ENCODE measurements around the gene MYT1. TPM values are rescaled to one million over a fixed set of nuclear protein-coding genes. Genes with fewer than 3 reads are reported as not detected.

MYT1 gene
- total and polyA plus RNA-seq, 5 experiments from 2014 or later: not detected

DNA sequence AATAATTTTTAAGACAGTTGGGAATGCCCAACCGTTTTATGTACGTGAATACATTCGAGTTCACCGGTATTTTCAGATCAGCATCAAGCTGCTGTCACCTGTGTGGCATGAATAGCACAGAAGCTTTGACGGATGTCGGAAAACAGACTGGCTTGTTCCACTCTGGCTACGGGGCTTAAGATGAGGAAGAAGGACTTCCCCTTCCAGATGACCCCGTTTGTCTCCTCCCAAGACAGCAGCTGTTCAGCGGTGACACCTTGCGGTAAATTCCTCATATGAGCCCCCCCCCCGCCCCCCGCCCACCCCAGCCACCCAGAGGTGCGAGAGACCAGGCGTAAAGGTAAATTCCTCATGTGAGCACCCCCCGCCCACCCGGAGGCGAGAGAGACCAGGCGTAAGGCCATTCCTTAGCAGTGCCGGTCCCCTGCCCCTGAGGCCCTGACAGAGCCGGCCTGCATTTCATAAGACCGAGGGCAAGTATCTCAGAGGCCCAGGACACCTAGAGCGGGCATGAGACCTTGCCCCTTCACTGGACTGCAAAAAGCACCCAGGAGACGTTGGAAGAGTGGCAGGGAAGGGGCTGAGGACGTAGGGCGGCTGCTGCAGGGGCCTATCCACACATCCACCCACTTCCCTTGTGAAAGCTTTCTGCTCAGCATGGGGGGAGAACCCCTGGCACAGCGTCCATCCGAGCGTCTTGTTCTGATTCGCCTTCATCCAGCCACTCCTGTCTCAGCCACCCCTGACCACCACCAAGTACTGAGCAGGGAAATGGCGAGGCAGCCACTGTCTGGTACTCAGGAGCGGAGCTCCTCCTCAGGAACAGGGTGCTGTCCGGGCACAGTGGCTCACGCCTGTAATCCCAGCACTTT is 84.0 kb downstream of the MYT1 start:
- ATAC-seq (no peak), DNase-seq (no peak)
- Mint-ChIP-seq H3K36me3 (no peaks in the 10 kb centered on the region), H3K27me3 (peaks cover 3 to 23% (median 13%) of the 10 kb centered on the region in 5 donors), H3K4me1 (peaks cover 0 to 15% (median 8%) of the 10 kb centered on the region in 4 donors), H3K27ac (no peak overlapping the region), H3K9me3 (no peaks in the 10 kb centered on the region), H3K4me3 (no peak overlapping the region)
- POLR2A ChIA-PET: interaction anchor here (1.3 kb wide), 1 partner anchor 8 kb away, joined by 3 read pairs; the partner anchor contains the start of gene PCMTD2

DNA sequence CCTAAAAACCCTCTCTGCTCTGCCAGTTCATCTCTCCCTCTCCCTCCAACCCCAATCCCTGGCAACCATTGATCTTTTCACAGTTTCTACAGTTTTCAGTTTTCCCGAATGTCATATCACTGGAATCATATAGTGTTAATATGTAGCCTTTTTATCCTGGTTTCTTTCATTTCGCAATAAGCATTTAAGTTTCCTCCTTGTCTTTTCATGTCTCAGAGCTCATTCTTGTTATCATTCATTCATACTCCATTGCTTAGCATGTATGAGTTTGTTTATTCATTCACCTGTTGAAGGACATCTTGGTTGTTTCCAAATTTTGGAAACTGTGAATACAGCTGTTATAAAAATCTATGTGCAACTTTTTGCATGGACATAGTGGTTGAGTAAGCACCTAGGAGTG is 85.8 kb downstream of the MYT1 start:
- POLR2A ChIA-PET: no interaction called here
- Mint-ChIP-seq H3K4me1 (peaks cover 8 to 16% (median 12%) of the 10 kb centered on the region in 4 donors), H3K9me3 (no peaks in the 10 kb centered on the region), H3K36me3 (no peaks in the 10 kb centered on the region), H3K27ac (peak overlapping the region in 1 of 10 donors; percentile 35), H3K4me3 (no peak overlapping the region), H3K27me3 (peaks cover 1 to 23% (median 13%) of the 10 kb centered on the region in 5 donors)
- ATAC-seq (no peak), DNase-seq (no peak)

DNA sequence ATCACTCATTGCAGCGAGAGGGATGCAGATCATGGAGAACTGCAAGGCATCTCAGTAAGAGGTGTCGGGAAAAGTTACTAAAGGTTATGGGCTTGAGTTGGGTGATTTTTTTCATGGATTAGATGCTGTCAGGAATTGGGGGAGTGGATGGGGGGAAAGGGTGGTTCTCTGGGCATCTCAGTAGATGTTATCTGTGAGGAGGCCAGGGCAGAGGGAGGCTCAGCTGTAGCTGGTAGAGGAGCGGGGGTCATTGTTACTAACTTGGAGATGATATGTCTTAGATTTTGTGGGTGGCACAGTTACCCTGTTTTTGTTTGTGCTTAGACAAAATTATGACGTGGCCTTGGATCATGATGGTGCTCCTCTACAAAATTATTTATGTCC is 88.7 kb downstream of the MYT1 start:
- Mint-ChIP-seq H3K9me3 (no peaks in the 10 kb centered on the region), H3K4me3 (peak overlapping the region in 1 of 10 donors; percentile 37), H3K36me3 (no peaks in the 10 kb centered on the region), H3K27me3 (peaks cover 0 to 12% (median 5%) of the 10 kb centered on the region in 5 donors), H3K4me1 (peaks cover 19 to 33% (median 31%) of the 10 kb centered on the region in 4 donors), H3K27ac (peak overlapping the region in 3 of 10 donors; percentile 19 to 79 (median 25))
- POLR2A ChIA-PET: no interaction called here
- ATAC-seq: no peak
- no peak for DNase-seq

DNA sequence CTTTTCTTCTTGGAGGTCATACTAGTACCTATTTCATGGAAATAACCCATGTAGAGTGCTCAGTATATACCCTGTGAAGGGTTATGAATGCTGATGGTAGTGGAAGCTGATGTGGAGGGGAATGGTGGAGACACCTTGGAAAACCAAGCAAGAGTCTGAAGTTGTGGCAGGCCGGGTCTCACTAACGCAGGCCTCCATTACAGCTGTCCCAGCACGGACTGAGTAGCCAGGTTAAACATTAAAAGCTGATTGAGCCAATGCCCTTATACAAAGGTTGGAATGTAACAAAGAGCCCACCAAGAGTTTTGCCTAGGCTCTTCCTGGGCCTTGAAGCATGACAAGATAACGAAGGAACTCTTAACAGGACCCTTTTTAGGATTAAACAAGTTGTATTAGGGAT is 89.2 kb downstream of the MYT1 start:
- ATAC-seq (no peak), DNase-seq (no peak)
- Mint-ChIP-seq H3K27ac (peak overlapping the region in 2 of 10 donors; percentile 43 to 86), H3K4me3 (peak overlapping the region in 3 of 10 donors; percentile 15 to 95 (median 83)), H3K9me3 (no peaks in the 10 kb centered on the region), H3K4me1 (peaks cover 20 to 38% (median 35%) of the 10 kb centered on the region in 4 donors), H3K36me3 (no peaks in the 10 kb centered on the region), H3K27me3 (peaks cover 0 to 12% (median 5%) of the 10 kb centered on the region in 5 donors)
- POLR2A ChIA-PET: interaction anchor here (1.2 kb wide), 1 partner anchor 13 kb away, joined by 3 read pairs; no protein-coding TSS in a partner anchor

DNA sequence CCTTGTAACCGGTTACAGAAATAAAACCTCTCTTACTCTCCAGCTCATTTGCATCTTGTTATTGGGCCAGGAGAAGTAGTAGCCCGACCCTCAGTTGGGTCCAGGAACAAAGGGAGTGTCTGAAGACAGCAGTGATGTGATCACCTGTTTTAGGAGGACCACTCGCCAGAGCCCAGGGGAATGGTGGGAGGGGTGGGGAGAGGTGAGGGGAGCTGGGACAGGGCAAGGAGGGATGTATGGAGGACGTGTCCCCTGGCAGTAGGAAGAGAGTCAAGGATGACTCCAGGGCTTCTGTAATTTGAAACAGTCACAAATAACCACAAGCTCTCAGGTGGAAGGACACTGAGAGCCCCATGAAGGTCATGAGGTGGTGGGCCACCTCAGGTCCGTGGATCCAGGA is 89.9 kb downstream of the MYT1 start:
- POLR2A ChIA-PET: interaction anchor here (0.9 to 1.2 kb wide), 2 partner anchors 9 to 14 kb away, joined by 3 read pairs; no protein-coding TSS in a partner anchor
- ATAC-seq: no peak
- Mint-ChIP-seq H3K27me3 (peaks cover 0 to 12% (median 5%) of the 10 kb centered on the region in 5 donors), H3K9me3 (no peaks in the 10 kb centered on the region), H3K4me1 (peaks cover 26 to 45% (median 42%) of the 10 kb centered on the region in 4 donors), H3K4me3 (peak overlapping the region; percentile 71 to 95 (median 82)), H3K36me3 (peaks cover 0 to 5% (median 0%) of the 10 kb centered on the region in 3 donors), H3K27ac (peak overlapping the region in 7 of 10 donors; percentile 60 to 87 (median 84))
- DNase-seq: no peak

DNA sequence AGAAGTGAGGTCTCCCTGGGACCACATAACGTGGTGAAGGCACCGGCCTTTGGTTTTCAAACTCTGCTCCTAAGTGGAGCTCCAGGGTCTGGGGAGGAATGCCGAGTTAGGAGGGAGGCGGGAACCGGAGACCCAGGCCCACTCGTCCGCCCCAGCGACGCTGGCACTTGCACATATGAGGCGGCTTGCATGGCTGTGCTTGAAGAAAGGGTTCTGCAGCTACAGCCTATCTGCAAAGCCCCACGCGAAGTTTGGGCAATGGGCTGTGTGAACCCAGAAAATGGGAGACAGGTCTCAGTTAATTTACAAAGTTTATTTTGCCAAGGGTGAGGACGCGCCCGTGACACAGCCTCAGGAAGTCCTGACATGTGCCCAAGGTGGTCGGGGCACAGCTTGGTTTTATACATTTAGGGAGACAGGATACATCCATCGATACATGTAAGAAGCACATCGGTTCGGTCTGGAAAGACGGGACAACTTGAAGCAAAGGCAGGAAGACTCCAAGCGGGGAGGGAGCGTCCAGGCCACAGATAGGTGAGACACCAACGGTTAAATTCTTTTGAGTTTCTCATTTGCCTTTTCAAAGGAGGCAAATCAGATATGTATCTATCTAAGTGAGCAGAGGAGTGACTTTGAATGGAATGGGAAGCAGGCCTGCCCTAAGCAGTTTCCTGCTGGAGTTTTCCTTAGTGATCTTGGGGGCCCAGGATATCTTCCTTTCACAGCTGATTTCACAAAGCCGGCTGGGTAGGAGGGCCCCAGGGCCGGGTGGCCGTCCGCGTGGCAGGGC is 90.5 kb downstream of the MYT1 start:
- peaks cover 0 to 12% (median 2%) of the 10 kb centered on the region in 5 donors for H3K27me3 Mint-ChIP-seq
- ATAC-seq: no peak
- H3K9me3 Mint-ChIP-seq: no peaks in the 10 kb centered on the region
- peaks cover 26 to 50% (median 48%) of the 10 kb centered on the region in 4 donors for H3K4me1 Mint-ChIP-seq
- H3K27ac Mint-ChIP-seq: peak overlapping the region; percentile 60 to 87 (median 85)
- POLR2A ChIA-PET: interaction anchor here (0.6 to 1.9 kb wide), 11 partner anchors 9 to 627 kb away, joined by 3 to 10 read pairs (median 4); partner anchors contain the start of genes LKAAEAR1, OPRL1 and RGS19
- H3K36me3 Mint-ChIP-seq: peaks cover 0 to 7% (median 0%) of the 10 kb centered on the region in 3 donors
- peak overlapping the region; percentile 71 to 95 (median 82) for H3K4me3 Mint-ChIP-seq
- DNase-seq: no peak

DNA sequence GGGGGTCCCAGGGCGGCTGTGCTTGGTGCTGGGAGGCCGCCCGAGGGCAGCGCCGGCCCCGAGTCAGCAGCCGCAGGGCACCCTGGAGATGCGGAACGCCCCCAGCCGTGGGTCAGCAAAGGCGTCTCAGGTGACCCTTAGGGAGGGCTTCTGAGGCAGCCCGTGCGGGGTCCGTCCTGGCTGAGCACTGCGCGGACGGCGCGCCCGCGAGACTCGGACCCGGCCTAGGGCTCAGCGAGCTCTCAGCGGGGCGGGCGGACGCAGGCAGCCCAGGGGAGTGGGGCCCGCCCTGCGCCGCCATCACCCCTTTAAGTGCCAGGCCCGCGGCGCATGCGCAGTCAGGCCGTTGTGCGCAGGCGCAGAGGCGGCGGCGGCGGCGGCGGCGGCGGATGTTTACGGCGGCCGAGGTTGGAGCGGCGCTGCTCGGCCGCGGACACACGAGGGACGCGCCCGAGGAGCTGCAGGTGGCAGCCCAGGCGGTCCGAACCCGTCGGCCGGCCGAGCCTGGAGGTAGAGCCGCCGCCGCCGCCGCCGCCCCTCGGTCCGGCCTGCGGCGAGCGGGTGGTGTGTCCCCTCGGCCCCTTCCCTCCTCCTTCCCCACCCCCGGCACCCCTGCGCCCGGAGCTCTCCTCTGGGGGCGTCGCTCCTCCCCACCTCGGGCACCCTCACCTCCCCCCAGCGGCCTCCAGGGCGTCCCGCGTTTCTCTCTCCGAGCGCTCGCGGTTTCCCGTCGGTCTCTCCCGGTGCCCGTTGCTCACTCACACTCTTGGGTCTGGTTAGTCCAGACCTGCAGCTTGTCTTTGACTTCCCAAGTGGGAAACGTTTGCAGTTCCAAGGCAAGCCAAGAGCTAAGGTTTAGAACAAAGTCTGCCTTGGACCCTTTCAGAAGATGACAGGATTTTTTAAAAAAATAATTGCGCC is 91.4 kb downstream of the MYT1 start, which contains the start of gene PCMTD2:
TSS of gene PCMTD2 (plus strand) at position 388 of the 921 bp plus-strand sequence. CDS start 4,218 bp downstream, outside the sequence.
- H3K27ac Mint-ChIP-seq: peak within 1 kb of the TSS; percentile 90 to 98 (median 96)
- H3K4me3 Mint-ChIP-seq: peak within 1 kb of the TSS; percentile 91 to 98 (median 94)
- POLR2A ChIA-PET: interaction anchor here (0.6 to 1.9 kb wide), 16 partner anchors 8 to 735 kb away, joined by 3 to 10 read pairs (median 4); partner anchors contain the start of genes LKAAEAR1, OPRL1, PPDPF and RGS19

DNA sequence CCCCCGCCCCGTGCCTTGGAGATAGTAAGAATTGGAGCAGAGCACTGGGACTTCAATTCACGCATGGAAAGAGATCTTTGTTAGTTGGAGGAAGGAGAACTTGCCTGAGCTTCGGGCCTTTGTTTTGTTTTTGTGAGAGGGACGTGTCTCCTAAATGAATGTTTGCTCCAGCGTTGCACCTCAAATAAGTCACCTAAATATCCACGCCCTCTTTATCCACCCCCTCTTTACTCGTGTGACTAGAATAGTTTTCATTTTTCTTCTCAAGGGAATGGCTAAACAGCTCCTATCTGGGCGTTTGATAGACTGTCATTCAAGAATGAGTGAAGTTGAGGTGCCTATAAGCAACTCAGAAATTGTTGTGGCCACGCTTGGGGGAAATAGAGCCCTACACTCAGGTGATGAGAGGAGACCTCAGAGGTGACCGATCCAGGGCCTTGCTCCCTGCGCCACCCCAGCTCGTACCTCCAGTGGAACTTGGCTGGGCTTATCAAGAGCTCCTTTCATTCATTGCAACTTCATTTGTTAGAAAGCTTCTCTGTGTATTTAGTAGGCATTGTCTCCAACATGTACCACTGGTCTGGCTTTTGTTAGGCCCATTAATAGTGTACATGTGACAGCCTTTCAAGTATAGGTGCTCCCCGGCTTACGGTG is 92.2 kb downstream of the MYT1 start:
- Mint-ChIP-seq H3K36me3 (peaks cover 0 to 23% (median 3%) of the 10 kb centered on the region in 3 donors), H3K4me3 (peak overlapping the region; percentile 91 to 98 (median 94)), H3K27me3 (peaks cover 0 to 12% (median 2%) of the 10 kb centered on the region in 5 donors), H3K9me3 (no peaks in the 10 kb centered on the region), H3K4me1 (peaks cover 38 to 67% (median 64%) of the 10 kb centered on the region in 4 donors), H3K27ac (peak overlapping the region; percentile 90 to 98 (median 96))
- peak in 1 of 10 donors; percentile 5 for DNase-seq
- POLR2A ChIA-PET: interaction anchor here (0.8 to 1.9 kb wide), 14 partner anchors 9 to 736 kb away, joined by 3 to 10 read pairs (median 4); partner anchors contain the start of genes OPRL1, PPDPF and RGS19
- no peak for ATAC-seq

More for the DNA sequence above, 91.4 kb downstream of the MYT1 start, which contains the start of gene PCMTD2:
- peak; percentile 87 to 88 for ATAC-seq
- H3K27me3 Mint-ChIP-seq: peaks cover 0 to 12% (median 2%) of the 10 kb centered on the region in 5 donors
- no peaks in the 10 kb centered on the region for H3K9me3 Mint-ChIP-seq
- peaks cover 0 to 15% (median 3%) of the 10 kb centered on the region in 3 donors for H3K36me3 Mint-ChIP-seq
- H3K4me1 Mint-ChIP-seq: peaks cover 30 to 59% (median 57%) of the 10 kb centered on the region in 4 donors
- DNase-seq: peak; percentile 76 to 89 (median 86)

DNA sequence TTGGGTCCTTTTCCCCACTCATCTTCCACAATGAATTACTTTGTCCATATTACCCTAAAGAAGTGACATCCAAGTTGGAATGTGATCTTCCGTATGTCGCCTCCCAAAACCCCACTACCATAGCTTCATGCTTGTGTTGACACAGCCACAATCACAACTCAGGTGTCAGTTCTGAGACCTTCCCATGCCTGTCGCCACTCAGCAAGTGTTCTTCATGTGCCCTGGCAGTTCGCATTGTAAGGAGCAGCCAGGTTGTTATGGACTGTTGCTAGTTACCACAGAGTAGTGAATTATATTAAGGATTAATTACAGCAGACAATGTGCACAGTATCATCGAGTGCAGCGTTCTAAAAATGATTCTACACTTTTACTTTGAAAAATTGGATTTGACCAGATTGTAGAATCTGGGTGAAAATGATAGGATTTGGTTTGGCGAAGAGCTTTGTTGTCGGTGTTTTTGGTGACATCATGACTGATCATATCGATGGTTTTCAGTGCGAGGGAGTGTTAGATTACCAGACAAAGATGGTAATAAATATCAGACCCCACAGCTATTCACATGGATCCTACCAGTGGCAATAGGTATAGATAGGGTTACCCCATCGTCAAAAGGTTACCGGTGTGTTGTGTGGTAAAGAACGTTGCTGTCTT is 93.0 kb downstream of the MYT1 start:
- POLR2A ChIA-PET: interaction anchor here (1.1 kb wide), 1 partner anchor 174 kb away, joined by 4 read pairs; no protein-coding TSS in a partner anchor
- ATAC-seq: no peak
- Mint-ChIP-seq H3K27me3 (peaks cover 0 to 11% (median 0%) of the 10 kb centered on the region in 5 donors), H3K36me3 (peaks cover 0 to 26% (median 3%) of the 10 kb centered on the region in 3 donors), H3K9me3 (no peaks in the 10 kb centered on the region), H3K27ac (peak overlapping the region; percentile 90 to 98 (median 96)), H3K4me1 (peaks cover 40 to 75% (median 72%) of the 10 kb centered on the region in 4 donors), H3K4me3 (peak overlapping the region; percentile 91 to 98 (median 94))
- no peak for DNase-seq

Data from naive thymus-derived CD8-positive, alpha-beta T cell (primary cell).